Measurements from ENCODE around the gene PKN2.

- TF ChIP-seq EP300 (IDR thresholded peaks at IDR 0.05; ENCODE audit: low read length) (no peak), ZNF3 (CRISPR knock-in tag; IDR thresholded peaks at IDR 0.05) (no peak), MED1 (CRISPR knock-in tag; IDR thresholded peaks at IDR 0.05; ENCODE audit: borderline replicate concordance) (no peak), CTCF (IDR thresholded peaks at IDR 0.05 in 2 of 3, conservative IDR thresholded peaks at IDR 0.05 in 1 of 3; ENCODE audit: insufficient read depth in 2 of 3, low read depth in 1 of 3, low read length in 3 of 3) (no peak), CSDE1 (IDR thresholded peaks at IDR 0.05) (no peak)
Measured at GRCh38 chr1:88668405-88668804, 15.7 kb upstream of the PKN2 start.

All from K562 (cell line).